IMR-90 (cell line): ENCODE data around the gene SLC16A2.

Experiments
- CEBPB ChIP-seq: IDR thresholded peaks from 2 replicates; pipeline ENCODE4 v1.6.1; 2012; ENCODE audit warnings: low read depth, low read length, improper control_type of control experiment
- MAFK ChIP-seq: IDR thresholded peaks from 2 replicates; pipeline ENCODE4 v1.6.1; 2012; ENCODE audit warnings: low read depth, low read length, improper control_type of control experiment
- MXI1 ChIP-seq: IDR thresholded peaks from 2 replicates; pipeline ENCODE4 v1.6.1; 2012; ENCODE audit warnings: low read depth, mild to moderate bottlenecking, low read length, moderate library complexity, borderline replicate concordance
- NFE2L2 ChIP-seq: fragments of 150-350 bp; IDR thresholded peaks from 2 replicates; pipeline ENCODE4 v1.6.1; 2016; ENCODE audit warnings: low read depth, mild to moderate bottlenecking, low read length
- POLR2A ChIP-seq: IDR thresholded peaks from 2 replicates; pipeline ENCODE4 v1.6.1; 2012; ENCODE audit warnings: mild to moderate bottlenecking, low read depth, low read length
- RAD21 ChIP-seq: IDR thresholded peaks from 2 replicates; pipeline ENCODE4 v1.6.1; 2012; ENCODE audit warnings: low read length, improper control_type of control experiment
- RCOR1 ChIP-seq: IDR thresholded peaks from 2 replicates; pipeline ENCODE4 v1.6.1; 2012; ENCODE audit warnings: mild to moderate bottlenecking, low read length, improper control_type of control experiment; ENCODE audit not compliant: insufficient replicate concordance
- RFX5 ChIP-seq: IDR thresholded peaks from 2 replicates; pipeline ENCODE4 v1.8.0; 2012; ENCODE audit warnings: low read depth, mild to moderate bottlenecking, low read length, moderate library complexity
- SMC3 ChIP-seq: fragments of 150-350 bp; IDR thresholded peaks from 2 replicates; pipeline ENCODE4 v1.6.1; 2016; ENCODE audit warnings: low read depth, mild to moderate bottlenecking, antibody characterized with exemption, low read length, moderate library complexity
- TF ChIP-seq, protein P1 (sequence below): conservative IDR thresholded peaks from 2 replicates; pipeline ENCODE4 v1.5.1; 2012; ENCODE audit warnings: mild to moderate bottlenecking, low read depth, low read length, improper control_type of control experiment
- TF ChIP-seq, protein P2 (sequence below): fragments of 150-350 bp; IDR thresholded peaks from 2 replicates; pipeline ENCODE4 v1.6.1; 2016; ENCODE audit warnings: low read depth, mild to moderate bottlenecking, low read length, moderate library complexity, borderline replicate concordance
- TF ChIP-seq, protein P3 (sequence below): fragments of 150-350 bp; IDR thresholded peaks from 2 replicates; pipeline ENCODE4 v1.6.1; 2017; ENCODE audit warnings: mild to moderate bottlenecking, antibody characterized with exemption, low read length, low read depth

DNA sequence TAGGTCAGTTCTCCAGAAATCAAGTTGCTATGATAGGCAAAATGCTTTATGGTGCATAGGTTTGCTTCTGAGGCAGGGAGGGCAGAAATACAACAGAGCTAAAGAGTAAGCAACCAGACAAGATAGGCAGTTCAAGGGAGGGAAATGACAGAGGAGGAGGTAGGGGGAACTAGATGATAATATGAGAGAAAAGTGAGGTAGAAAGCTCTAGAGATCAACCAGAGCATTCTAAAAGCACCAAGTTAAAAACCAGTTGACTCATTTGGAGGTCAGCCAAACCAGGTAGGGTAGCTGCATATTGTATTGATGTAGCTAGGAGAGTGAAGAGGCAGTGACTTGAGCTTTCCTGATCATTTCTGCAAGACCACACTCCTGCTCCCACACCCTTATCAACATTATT is 49.0 kb upstream of the SLC16A2 start:
- TF ChIP-seq, protein P1, sequence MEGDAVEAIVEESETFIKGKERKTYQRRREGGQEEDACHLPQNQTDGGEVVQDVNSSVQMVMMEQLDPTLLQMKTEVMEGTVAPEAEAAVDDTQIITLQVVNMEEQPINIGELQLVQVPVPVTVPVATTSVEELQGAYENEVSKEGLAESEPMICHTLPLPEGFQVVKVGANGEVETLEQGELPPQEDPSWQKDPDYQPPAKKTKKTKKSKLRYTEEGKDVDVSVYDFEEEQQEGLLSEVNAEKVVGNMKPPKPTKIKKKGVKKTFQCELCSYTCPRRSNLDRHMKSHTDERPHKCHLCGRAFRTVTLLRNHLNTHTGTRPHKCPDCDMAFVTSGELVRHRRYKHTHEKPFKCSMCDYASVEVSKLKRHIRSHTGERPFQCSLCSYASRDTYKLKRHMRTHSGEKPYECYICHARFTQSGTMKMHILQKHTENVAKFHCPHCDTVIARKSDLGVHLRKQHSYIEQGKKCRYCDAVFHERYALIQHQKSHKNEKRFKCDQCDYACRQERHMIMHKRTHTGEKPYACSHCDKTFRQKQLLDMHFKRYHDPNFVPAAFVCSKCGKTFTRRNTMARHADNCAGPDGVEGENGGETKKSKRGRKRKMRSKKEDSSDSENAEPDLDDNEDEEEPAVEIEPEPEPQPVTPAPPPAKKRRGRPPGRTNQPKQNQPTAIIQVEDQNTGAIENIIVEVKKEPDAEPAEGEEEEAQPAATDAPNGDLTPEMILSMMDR, result no peak
- TF ChIP-seq POLR2A (no peak), NFE2L2 (no peak), RFX5 (no peak), MAFK (no peak), RAD21 (no peak), SMC3 (no peak), RCOR1 (no peak), CEBPB (no peak), MXI1 (no peak)
- TF ChIP-seq, protein P2, sequence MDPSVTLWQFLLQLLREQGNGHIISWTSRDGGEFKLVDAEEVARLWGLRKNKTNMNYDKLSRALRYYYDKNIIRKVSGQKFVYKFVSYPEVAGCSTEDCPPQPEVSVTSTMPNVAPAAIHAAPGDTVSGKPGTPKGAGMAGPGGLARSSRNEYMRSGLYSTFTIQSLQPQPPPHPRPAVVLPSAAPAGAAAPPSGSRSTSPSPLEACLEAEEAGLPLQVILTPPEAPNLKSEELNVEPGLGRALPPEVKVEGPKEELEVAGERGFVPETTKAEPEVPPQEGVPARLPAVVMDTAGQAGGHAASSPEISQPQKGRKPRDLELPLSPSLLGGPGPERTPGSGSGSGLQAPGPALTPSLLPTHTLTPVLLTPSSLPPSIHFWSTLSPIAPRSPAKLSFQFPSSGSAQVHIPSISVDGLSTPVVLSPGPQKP, result no peak
- TF ChIP-seq, protein P3, sequence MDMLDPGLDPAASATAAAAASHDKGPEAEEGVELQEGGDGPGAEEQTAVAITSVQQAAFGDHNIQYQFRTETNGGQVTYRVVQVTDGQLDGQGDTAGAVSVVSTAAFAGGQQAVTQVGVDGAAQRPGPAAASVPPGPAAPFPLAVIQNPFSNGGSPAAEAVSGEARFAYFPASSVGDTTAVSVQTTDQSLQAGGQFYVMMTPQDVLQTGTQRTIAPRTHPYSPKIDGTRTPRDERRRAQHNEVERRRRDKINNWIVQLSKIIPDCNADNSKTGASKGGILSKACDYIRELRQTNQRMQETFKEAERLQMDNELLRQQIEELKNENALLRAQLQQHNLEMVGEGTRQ, result no peak
